HCT116 (cell line): ENCODE data around the gene MAGEA9. TPM values are rescaled to one million over a fixed set of nuclear protein-coding genes. Genes with fewer than 3 reads are reported as not detected.

Experiments used
- ATAC-seq: fragments of 200-7000 bp; cut with Tn5 transposase; 2 replicates; pipeline ENCODE4 v1.9.1; 2020; ENCODE audit warnings: mild to moderate bottlenecking, moderate library complexity
- BruUV-seq: library from RNA; stranded (reverse); fragments of 400-500 nt; replicated peaks from 2 replicates; lab custom pipeline; 2021; lab: Mats Ljungman, UMichigan
- CTCF ChIA-PET: fragments of 300-600 bp; sonication (Branson Sonifier 250); formaldehyde crosslinking; loops from one replicate; lab custom pipeline; 2021; ENCODE audit warnings: antibody characterized with exemption; lab: Charles Lee
- POLR2A ChIA-PET: fragments of 300-600, 350-600 bp; sonication (Branson Sonifier 250); formaldehyde crosslinking; loops from one replicate; lab custom pipeline; 2021; ENCODE audit warnings: antibody characterized with exemption; lab: Charles Lee
- RAD21 ChIA-PET, 2 experiments: fragments of 300-600 bp; sonication (Branson Sonifier 250); formaldehyde crosslinking; loops; one replicate each; lab custom pipeline; 2023; ENCODE audit warnings: low total read pairs in 2 of 2; ENCODE audit not compliant: uncharacterized antibody in 2 of 2, unreplicated experiment in 2 of 2, low non-redundant PET in 1 of 2; lab: Charles Lee
- DNase-seq: peaks from one replicate; pipeline ENCODE4 v3.0.0-alpha.2; 2010; ENCODE audit warnings: low read depth, low spot score
- H2AFZ ChIP-seq: fragments of 200-600 bp; shearing (Covaris generic), sonication (generic); 2 replicates; pipeline ENCODE4 v1.6.1; 2017; ENCODE audit warnings: low read depth, mixed run types, mixed read lengths, antibody characterized with exemption, low read length; ENCODE audit not compliant: poor library complexity, severe bottlenecking
- H3K27ac ChIP-seq: 2 replicates; pipeline ENCODE4 v1.5.1; 2012; ENCODE audit warnings: low read depth, low read length
- H3K27me3 ChIP-seq: fragments of 200-600 bp; sonication (generic); 2 replicates; pipeline ENCODE4 v1.6.1; 2016; ENCODE audit warnings: mixed run types, low read length, mixed read lengths; ENCODE audit not compliant: insufficient read depth
- H3K36me3 ChIP-seq, 2 experiments: fragments of 200-500 bp in 1 of 2; fragments of 200-600 bp in 1 of 2; sonication (Bioruptor generic) in 1 of 2; sonication (generic) in 1 of 2; 2 replicates each; pipeline versions ENCODE4 v1.5.1 to v1.6.1; 2014 to 2016; ENCODE audit warnings: low read length in 2 of 2, inconsistent platforms in 1 of 2, mixed read lengths in 1 of 2, mixed run types in 1 of 2; ENCODE audit not compliant: insufficient read depth in 2 of 2, control insufficient read depth in 1 of 2
- H3K4me1 ChIP-seq, 2 experiments: fragments of 200-600 bp in 1 of 2; sonication (generic) in 1 of 2; 2 replicates each; pipeline versions ENCODE4 v1.5.1 to v1.6.1; 2012 to 2017; ENCODE audit warnings: low read length in 2 of 2, inconsistent platforms in 1 of 2, mild to moderate bottlenecking in 1 of 2, mixed read lengths in 1 of 2, mixed run types in 1 of 2, moderate library complexity in 1 of 2; ENCODE audit not compliant: insufficient read depth in 2 of 2, control insufficient read depth in 1 of 2
- H3K4me2 ChIP-seq: fragments of 200-600 bp; sonication (generic); 2 replicates; pipeline ENCODE4 v1.6.1; 2017; ENCODE audit warnings: mixed run types, low read length, mixed read lengths
- H3K4me3 ChIP-seq, 2 experiments: fragments of 200-600 bp in 1 of 2; sonication (generic) in 1 of 2; replicated peaks in 1 of 2; 2 replicates each; pipeline ENCODE4 v1.5.1; 2011 to 2016; ENCODE audit warnings: low read length in 2 of 2, control low read depth in 1 of 2, low read depth in 1 of 2, mild to moderate bottlenecking in 1 of 2, mixed read lengths in 1 of 2, mixed run types in 1 of 2
- H3K79me2 ChIP-seq: fragments of 200-600 bp; sonication (generic); 2 replicates; pipeline ENCODE4 v1.6.1; 2017; ENCODE audit warnings: mild to moderate bottlenecking, mixed run types, low read length, moderate library complexity, mixed read lengths; ENCODE audit not compliant: insufficient read depth
- H3K9ac ChIP-seq: fragments of 200-600 bp; sonication (generic); 2 replicates; pipeline ENCODE4 v1.6.1; 2016; ENCODE audit warnings: low read length, mixed read lengths
- H3K9me2 ChIP-seq: fragments of 200-600 bp; sonication (generic), shearing (Covaris generic); 2 replicates; pipeline ENCODE4 v1.6.1; 2017; ENCODE audit warnings: mixed run types, mild to moderate bottlenecking, moderate library complexity; ENCODE audit not compliant: insufficient read depth
- H3K9me3 ChIP-seq, 2 experiments: fragments of 200-500 bp in 1 of 2; fragments of 200-600 bp in 1 of 2; sonication (Bioruptor generic) in 1 of 2; sonication (generic) in 1 of 2; 2 replicates each; pipeline ENCODE4 v1.6.1; 2014 to 2017; ENCODE audit warnings: low read length in 2 of 2, mixed read lengths in 2 of 2, inconsistent platforms in 1 of 2, low read depth in 1 of 2, mild to moderate bottlenecking in 1 of 2, mixed run types in 1 of 2, moderate library complexity in 1 of 2; ENCODE audit not compliant: control insufficient read depth in 1 of 2, insufficient read depth in 1 of 2
- H4K20me1 ChIP-seq: fragments of 200-600 bp; sonication (generic), shearing (Covaris generic); 2 replicates; pipeline ENCODE4 v1.6.1; 2017; ENCODE audit warnings: mixed run types, mild to moderate bottlenecking, moderate library complexity; ENCODE audit not compliant: insufficient read depth
- CBX3 ChIP-seq: IDR thresholded peaks from 2 replicates; pipeline ENCODE4 v1.6.1; 2012; ENCODE audit warnings: low read depth
- CEBPB ChIP-seq: IDR thresholded peaks from 2 replicates; pipeline ENCODE4 v1.6.1; 2012; ENCODE audit warnings: low read depth
- EGR1 ChIP-seq: IDR thresholded peaks from 2 replicates; pipeline ENCODE4 v1.6.1; 2012; ENCODE audit warnings: low read depth
- ELF1 ChIP-seq: IDR thresholded peaks from 2 replicates; pipeline ENCODE4 v1.6.1; 2012; ENCODE audit warnings: low read depth, borderline replicate concordance
- EZH2 ChIP-seq: fragments of 200-600 bp; sonication (generic); IDR thresholded peaks from 2 replicates; pipeline ENCODE4 v1.6.1; 2017; ENCODE audit warnings: antibody characterized with exemption, mixed run types
- EZH2phosphoT487 ChIP-seq: fragments of 200-600 bp; IDR thresholded peaks from 2 replicates; pipeline ENCODE4 v1.6.1; 2018; ENCODE audit warnings: antibody characterized with exemption, borderline replicate concordance
- POLR2A ChIP-seq: IDR thresholded peaks from 2 replicates; pipeline ENCODE4 v1.7.0; 2011; ENCODE audit warnings: borderline replicate concordance; ENCODE audit not compliant: insufficient read depth, insufficient read length; ENCODE audit errors: extremely low read depth
- POLR2AphosphoS5 ChIP-seq: IDR thresholded peaks from 2 replicates; pipeline ENCODE4 v1.6.1; 2011; ENCODE audit warnings: mild to moderate bottlenecking, low read depth, low read length, moderate library complexity
- RAD21 ChIP-seq: IDR thresholded peaks from 2 replicates; pipeline ENCODE4 v1.6.1; 2012; ENCODE audit warnings: low read depth, mild to moderate bottlenecking
- SIN3A ChIP-seq: IDR thresholded peaks from 2 replicates; pipeline ENCODE4 v1.6.1; 2012; ENCODE audit warnings: low read depth
- TCF7L2 ChIP-seq: IDR thresholded peaks from 2 replicates; pipeline ENCODE4 v1.7.0; 2011; ENCODE audit warnings: borderline replicate concordance, inconsistent platforms; ENCODE audit not compliant: insufficient read depth, insufficient read length; ENCODE audit errors: extremely low read depth
- YY1 ChIP-seq: IDR thresholded peaks from 2 replicates; pipeline ENCODE4 v1.6.1; 2011; ENCODE audit warnings: low read length, low read depth, moderate library complexity, mild to moderate bottlenecking; ENCODE audit not compliant: insufficient replicate concordance; ENCODE audit errors: extremely low read depth
- ZFX ChIP-seq: fragments of 450-650 bp; IDR thresholded peaks from 2 replicates; pipeline ENCODE4 v1.6.1; 2017
- ZNF274 ChIP-seq: fragments of 200-500 bp; sonication (Bioruptor generic); IDR thresholded peaks from 2 replicates; pipeline ENCODE4 v1.6.1; 2014; ENCODE audit warnings: mild to moderate bottlenecking, low read depth, low read length, inconsistent platforms
- intact Hi-C: fragments of 100-400 bp; cut with micrococcal nuclease; formaldehyde crosslinking; loops from 2 replicates; pipeline ENCODE4 v1.10.0; 2022
- total RNA-seq: library from RNA; stranded (reverse); gene quantifications from one replicate; pipeline ENCODE4 v1.2.1, GENCODE V29; 2021; ENCODE audit not compliant: unreplicated experiment
- TF ChIP-seq, protein P1 (sequence below), 3 experiments: fragments of 200-600 bp in 1 of 3; sonication (generic) in 1 of 3; IDR thresholded peaks in 2 of 3; conservative IDR thresholded peaks in 1 of 3; 2 replicates each; pipeline ENCODE4 v1.5.1; 2012 to 2017; ENCODE audit warnings: low read depth in 2 of 3, low read length in 2 of 3, antibody characterized with exemption in 1 of 3, borderline replicate concordance in 1 of 3, control low read depth in 1 of 3, mild to moderate bottlenecking in 1 of 3, mixed read lengths in 1 of 3, mixed run types in 1 of 3, moderate library complexity in 1 of 3; ENCODE audit not compliant: insufficient read depth in 1 of 3
- TF ChIP-seq, protein P2 (sequence below): IDR thresholded peaks from 2 replicates; pipeline ENCODE4 v1.6.1; 2012
- TF ChIP-seq, protein P3 (sequence below): IDR thresholded peaks from 2 replicates; pipeline ENCODE4 v1.6.1; 2012; ENCODE audit warnings: low read depth
- TF ChIP-seq, protein P4 (sequence below): IDR thresholded peaks from 2 replicates; pipeline ENCODE4 v1.6.1; 2011; ENCODE audit warnings: mild to moderate bottlenecking, low read length, moderate library complexity; ENCODE audit not compliant: insufficient replicate concordance; ENCODE audit errors: extremely low read depth

The MAGEA9 gene
- total RNA-seq, 1 experiment from 2014 or later = not detected

DNA sequence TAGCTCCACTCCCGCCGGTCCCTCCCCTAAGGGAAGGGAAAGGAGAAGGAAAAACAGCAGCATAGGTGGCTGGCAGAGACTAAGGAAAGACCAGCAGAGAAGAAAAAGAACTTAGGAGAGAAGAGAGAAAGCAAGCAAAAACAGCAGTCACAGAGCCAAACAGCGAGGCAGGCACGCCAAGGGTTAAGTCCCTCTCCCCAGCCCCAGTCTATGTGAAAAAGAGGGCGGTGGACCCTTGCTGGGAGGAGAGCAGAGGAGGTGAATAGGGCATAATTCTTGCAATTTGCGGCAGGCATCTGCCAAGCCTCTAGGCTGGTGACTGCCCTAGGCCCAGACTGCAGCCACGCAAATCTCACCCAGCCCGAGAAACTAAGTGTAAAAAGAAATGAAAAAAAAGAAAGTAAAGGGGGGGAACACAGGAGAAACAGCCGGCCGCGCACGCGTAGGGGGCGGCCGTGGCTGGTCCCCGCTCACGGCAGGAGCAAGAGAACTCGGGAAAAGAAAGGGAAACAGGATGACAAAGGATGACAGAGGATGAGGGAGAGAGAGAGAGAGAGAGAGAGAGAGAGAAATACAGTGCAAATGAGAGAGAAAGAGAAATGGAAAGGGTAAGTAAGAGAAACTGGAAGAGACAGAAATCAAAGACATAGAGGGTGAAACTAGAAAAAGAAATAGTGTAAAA lies 48.6 kb downstream of the MAGEA9 start:
- CTCF ChIA-PET = no interaction called here
- no peak overlapping the region for H2AFZ ChIP-seq
- TF ChIP-seq, protein P1, sequence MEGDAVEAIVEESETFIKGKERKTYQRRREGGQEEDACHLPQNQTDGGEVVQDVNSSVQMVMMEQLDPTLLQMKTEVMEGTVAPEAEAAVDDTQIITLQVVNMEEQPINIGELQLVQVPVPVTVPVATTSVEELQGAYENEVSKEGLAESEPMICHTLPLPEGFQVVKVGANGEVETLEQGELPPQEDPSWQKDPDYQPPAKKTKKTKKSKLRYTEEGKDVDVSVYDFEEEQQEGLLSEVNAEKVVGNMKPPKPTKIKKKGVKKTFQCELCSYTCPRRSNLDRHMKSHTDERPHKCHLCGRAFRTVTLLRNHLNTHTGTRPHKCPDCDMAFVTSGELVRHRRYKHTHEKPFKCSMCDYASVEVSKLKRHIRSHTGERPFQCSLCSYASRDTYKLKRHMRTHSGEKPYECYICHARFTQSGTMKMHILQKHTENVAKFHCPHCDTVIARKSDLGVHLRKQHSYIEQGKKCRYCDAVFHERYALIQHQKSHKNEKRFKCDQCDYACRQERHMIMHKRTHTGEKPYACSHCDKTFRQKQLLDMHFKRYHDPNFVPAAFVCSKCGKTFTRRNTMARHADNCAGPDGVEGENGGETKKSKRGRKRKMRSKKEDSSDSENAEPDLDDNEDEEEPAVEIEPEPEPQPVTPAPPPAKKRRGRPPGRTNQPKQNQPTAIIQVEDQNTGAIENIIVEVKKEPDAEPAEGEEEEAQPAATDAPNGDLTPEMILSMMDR (IDR thresholded peaks at IDR 0.05 in 2 of 3, conservative IDR thresholded peaks at IDR 0.05 in 1 of 3; ENCODE audit: borderline replicate concordance in 1 of 3, insufficient read depth in 1 of 3, low read depth in 2 of 3, low read length in 2 of 3) = no peak
- TF ChIP-seq, protein P2, sequence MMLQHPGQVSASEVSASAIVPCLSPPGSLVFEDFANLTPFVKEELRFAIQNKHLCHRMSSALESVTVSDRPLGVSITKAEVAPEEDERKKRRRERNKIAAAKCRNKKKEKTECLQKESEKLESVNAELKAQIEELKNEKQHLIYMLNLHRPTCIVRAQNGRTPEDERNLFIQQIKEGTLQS = no peak
- no peak for TF ChIP-seq EZH2phosphoT487
- no peak for TF ChIP-seq EZH2
- TF ChIP-seq ZNF274 = no peak
- TF ChIP-seq, protein P3, sequence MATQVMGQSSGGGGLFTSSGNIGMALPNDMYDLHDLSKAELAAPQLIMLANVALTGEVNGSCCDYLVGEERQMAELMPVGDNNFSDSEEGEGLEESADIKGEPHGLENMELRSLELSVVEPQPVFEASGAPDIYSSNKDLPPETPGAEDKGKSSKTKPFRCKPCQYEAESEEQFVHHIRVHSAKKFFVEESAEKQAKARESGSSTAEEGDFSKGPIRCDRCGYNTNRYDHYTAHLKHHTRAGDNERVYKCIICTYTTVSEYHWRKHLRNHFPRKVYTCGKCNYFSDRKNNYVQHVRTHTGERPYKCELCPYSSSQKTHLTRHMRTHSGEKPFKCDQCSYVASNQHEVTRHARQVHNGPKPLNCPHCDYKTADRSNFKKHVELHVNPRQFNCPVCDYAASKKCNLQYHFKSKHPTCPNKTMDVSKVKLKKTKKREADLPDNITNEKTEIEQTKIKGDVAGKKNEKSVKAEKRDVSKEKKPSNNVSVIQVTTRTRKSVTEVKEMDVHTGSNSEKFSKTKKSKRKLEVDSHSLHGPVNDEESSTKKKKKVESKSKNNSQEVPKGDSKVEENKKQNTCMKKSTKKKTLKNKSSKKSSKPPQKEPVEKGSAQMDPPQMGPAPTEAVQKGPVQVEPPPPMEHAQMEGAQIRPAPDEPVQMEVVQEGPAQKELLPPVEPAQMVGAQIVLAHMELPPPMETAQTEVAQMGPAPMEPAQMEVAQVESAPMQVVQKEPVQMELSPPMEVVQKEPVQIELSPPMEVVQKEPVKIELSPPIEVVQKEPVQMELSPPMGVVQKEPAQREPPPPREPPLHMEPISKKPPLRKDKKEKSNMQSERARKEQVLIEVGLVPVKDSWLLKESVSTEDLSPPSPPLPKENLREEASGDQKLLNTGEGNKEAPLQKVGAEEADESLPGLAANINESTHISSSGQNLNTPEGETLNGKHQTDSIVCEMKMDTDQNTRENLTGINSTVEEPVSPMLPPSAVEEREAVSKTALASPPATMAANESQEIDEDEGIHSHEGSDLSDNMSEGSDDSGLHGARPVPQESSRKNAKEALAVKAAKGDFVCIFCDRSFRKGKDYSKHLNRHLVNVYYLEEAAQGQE = no peak
- TF ChIP-seq RAD21 = no peak
- TF ChIP-seq ZFX = no peak
- TF ChIP-seq SIN3A = no peak
- no peak for TF ChIP-seq TCF7L2
- TF ChIP-seq CBX3 = no peak
- no peak for TF ChIP-seq CEBPB
- TF ChIP-seq POLR2A = no peak
- TF ChIP-seq POLR2AphosphoS5 = no peak
- no peak for TF ChIP-seq EGR1
- TF ChIP-seq, protein P4, sequence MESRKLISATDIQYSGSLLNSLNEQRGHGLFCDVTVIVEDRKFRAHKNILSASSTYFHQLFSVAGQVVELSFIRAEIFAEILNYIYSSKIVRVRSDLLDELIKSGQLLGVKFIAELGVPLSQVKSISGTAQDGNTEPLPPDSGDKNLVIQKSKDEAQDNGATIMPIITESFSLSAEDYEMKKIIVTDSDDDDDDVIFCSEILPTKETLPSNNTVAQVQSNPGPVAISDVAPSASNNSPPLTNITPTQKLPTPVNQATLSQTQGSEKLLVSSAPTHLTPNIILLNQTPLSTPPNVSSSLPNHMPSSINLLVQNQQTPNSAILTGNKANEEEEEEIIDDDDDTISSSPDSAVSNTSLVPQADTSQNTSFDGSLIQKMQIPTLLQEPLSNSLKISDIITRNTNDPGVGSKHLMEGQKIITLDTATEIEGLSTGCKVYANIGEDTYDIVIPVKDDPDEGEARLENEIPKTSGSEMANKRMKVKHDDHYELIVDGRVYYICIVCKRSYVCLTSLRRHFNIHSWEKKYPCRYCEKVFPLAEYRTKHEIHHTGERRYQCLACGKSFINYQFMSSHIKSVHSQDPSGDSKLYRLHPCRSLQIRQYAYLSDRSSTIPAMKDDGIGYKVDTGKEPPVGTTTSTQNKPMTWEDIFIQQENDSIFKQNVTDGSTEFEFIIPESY = no peak
- no peak for TF ChIP-seq YY1
- TF ChIP-seq ELF1 = no peak
- no peak for ATAC-seq
- no peak overlapping the region for H3K9ac ChIP-seq
- no peaks in the 10 kb centered on the region for H3K79me2 ChIP-seq
- H3K9me2 ChIP-seq = no peaks in the 10 kb centered on the region
- POLR2A ChIA-PET = no interaction called here
- no peak overlapping the region for H3K4me2 ChIP-seq
- H4K20me1 ChIP-seq = no peaks in the 10 kb centered on the region
- DNase-seq = no peak
- H3K4me1 ChIP-seq = no peaks in the 10 kb centered on the region
- RAD21 ChIA-PET = no interaction called here
- H3K27me3 ChIP-seq = no peaks in the 10 kb centered on the region
- intact Hi-C loops = no loop called here
- H3K9me3 ChIP-seq = no peaks in the 10 kb centered on the region
- BruUV-seq = no TSS peak
- H3K4me3 ChIP-seq = no peak overlapping the region
- no peak overlapping the region for H3K27ac ChIP-seq
- no peaks in the 10 kb centered on the region for H3K36me3 ChIP-seq
